SW480 (cell line): ENCODE results near the gene ARHGEF26.

ENCODE experiments used
- DNase-seq: peaks from one replicate; pipeline ENCODE4 v3.0.0-alpha.2; 2016; ENCODE audit warnings: low spot score

Gene ARHGEF26

GRCh38 chr3:154119951-154120350 is 1.2 kb upstream of the ARHGEF26 start:
- no peak for DNase-seq

- DNase-seq = peak; percentile 27
Observed at GRCh38 chr3:154121701-154122551, 736 bp downstream of the ARHGEF26 start.

- no peak for DNase-seq
Observed at GRCh38 chr3:154122552-154122911, 1.3 kb downstream of the ARHGEF26 start.

- no peak for DNase-seq
Observed at GRCh38 chr3:154122912-154123559, 1.8 kb downstream of the ARHGEF26 start.

- no peak for DNase-seq
Observed at GRCh38 chr3:154123906-154124305, 2.7 kb downstream of the ARHGEF26 start.

- DNase-seq = peak; percentile 16
Observed at GRCh38 chr3:154125378-154126030, 4.3 kb downstream of the ARHGEF26 start.

GRCh38 chr3:154126651-154127050 is 5.5 kb downstream of the ARHGEF26 start:
- DNase-seq = no peak

GRCh38 chr3:154129625-154130024 is 8.4 kb downstream of the ARHGEF26 start:
- no peak for DNase-seq

- DNase-seq = no peak
Observed at GRCh38 chr3:154130540-154130939, 9.3 kb downstream of the ARHGEF26 start.

GRCh38 chr3:154131830-154132229 is 10.6 kb downstream of the ARHGEF26 start:
- DNase-seq = no peak

GRCh38 chr3:154132777-154133375 is 11.7 kb downstream of the ARHGEF26 start:
- DNase-seq = no peak

- DNase-seq = no peak
Observed at GRCh38 chr3:154135511-154136173, 14.5 kb downstream of the ARHGEF26 start.

- DNase-seq = no peak
Observed at GRCh38 chr3:154137036-154137435, 15.8 kb downstream of the ARHGEF26 start.

GRCh38 chr3:154139996-154140436 is 18.8 kb downstream of the ARHGEF26 start:
- no peak for DNase-seq

- DNase-seq = no peak
Observed at GRCh38 chr3:154142608-154143007, 21.4 kb downstream of the ARHGEF26 start.

- no peak for DNase-seq
Observed at GRCh38 chr3:154143873-154144272, 22.7 kb downstream of the ARHGEF26 start.

GRCh38 chr3:154144825-154145465 is 23.8 kb downstream of the ARHGEF26 start:
- no peak for DNase-seq

- no peak for DNase-seq
Observed at GRCh38 chr3:154148541-154148940, 27.4 kb downstream of the ARHGEF26 start.

- no peak for DNase-seq
Observed at GRCh38 chr3:154149286-154149685, 28.1 kb downstream of the ARHGEF26 start.

- no peak for DNase-seq
Observed at GRCh38 chr3:154151969-154152368, 30.8 kb downstream of the ARHGEF26 start.

GRCh38 chr3:154152741-154153140 is 31.6 kb downstream of the ARHGEF26 start:
- no peak for DNase-seq
